ENCODE measurements around the gene FNDC3A.
"Not testable (repeated sequence)": the region's sequence is repeated elsewhere in the genome, so short reads cannot be mapped to it uniquely, and the experiment has no call there.

The FNDC3A gene

DNA sequence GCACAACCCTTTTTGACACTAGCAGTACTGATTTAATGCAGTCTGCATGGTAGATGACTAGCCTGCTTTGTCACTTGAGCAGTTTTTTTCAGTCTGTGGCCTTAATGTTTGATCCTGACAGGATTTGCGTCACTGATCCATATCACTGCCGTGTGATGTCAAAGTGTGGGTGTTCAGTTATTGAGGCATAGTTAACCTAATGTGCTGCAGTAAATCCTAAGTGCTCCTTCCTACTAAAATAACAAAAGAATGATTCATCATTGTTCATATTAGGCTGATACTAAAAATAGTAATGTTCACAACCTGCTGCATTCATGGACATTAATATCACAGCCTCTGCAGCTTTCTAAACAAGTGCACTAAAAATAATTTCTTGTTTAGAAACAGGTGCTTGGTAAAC lies 122.5 kb downstream of the FNDC3A start:
- DNase-seq = no peak

DNA sequence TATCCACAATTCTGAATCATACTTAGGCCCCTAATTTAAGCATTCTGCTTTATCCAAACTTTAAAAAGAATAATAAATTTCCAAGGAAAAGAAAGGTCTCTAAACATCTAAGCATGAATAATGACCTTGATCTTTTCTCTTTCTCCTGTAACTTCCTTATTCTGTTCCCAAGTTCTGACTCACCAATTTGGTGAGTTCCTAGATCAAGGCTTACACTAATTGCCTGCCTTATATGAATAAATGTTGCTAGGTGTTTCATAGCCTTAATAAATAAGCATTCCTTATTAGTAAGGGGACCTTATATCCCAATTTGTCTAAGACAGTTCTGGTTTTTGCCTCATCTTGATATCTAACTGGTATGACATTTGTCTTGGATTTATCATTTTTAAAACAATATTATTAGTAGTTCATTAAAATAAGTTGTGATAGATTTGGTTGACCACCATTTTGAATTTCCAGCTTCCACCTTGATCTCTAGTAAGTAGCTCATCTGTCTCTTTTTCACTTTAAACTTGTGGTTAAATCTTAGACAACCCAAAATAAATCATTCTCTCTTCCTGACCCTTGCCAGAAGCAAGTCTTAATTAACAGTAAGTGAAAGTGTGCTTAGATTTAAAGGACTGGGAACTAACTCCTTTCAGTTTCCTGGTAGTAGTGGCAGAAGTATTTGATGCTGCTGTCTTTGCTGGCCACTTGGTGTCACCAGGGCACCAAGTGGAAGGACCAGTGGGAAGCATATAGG lies 123.2 kb downstream of the FNDC3A start:
- no peak for DNase-seq

DNA sequence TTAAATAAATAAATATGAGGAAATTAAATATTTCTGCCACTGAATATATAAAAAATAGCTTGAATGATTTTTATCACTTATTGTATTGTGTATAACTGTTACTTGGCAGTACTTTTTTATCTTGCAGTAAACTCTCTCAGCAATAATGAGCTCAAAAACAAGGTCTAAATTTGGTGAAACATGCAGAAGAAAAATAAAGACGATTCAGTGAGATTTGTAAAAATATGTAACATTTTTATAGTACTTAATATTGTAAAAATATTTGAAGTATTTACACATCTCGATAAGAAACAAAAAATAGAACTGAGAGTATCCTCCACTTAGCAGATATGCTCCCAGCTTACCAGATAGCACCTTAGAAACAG lies 123.8 kb downstream of the FNDC3A start:
- no peak for DNase-seq

DNA sequence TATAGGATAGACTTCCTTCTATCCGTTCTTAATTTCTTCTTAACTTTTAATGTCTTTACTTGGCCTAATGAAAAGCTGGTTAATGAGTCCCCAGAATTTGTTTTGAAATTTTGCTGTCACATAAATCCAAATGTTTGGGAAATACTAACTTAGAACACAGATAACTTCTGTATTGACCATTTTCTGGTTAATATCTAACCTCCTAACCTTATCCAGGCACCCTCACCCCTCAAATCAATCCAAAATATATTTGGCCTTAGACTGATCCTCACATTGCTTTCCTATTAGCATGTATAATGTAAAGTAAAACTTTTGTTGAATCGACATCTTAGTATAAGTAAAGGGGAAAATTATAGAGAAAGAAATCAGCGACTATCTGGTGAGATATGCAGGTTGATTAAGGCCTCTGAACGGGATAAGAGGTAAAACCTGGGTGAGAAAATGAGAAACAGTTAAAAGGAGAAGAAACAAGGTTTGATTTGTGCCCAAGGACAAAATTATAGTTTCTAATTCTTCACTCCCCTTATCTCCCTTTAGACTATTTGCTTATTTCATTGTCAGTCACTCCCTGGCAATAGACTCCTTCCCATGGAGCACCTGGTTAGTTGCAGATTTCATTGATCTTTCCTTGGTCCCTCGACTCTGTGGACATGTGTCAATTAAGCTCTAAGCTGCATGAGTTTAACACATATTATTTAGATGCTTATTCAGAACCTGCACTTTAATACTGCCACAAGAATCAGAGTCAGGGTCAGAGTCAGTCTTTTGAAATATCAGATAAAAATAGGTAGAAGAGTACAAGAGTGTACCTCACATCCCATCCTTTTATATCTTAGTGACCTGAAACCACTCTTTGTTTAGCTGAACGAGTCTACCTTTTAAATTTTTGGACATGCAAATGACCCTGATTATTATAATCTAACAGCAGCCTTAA lies 125.2 kb downstream of the FNDC3A start:
- DNase-seq = no peak

DNA sequence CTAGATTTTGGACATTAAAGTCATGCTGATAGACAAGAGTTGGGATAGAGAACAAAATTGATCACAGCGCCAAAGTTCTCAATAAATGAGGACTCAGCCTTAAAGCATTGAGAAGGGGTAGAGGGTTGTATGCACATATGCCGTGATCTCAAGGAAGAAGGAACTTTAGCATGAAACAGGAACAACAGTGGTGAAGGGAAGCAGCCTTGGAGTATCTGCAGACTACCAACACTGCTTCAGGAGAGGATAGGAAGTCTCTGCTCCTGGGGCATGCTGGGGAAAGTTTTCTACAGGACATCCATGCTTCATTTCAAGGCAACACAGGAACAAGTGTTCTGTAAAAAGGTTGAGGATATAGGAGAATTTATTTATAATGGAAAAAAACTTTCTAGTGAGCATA lies 132.5 kb downstream of the FNDC3A start:
- no peak for DNase-seq

DNA sequence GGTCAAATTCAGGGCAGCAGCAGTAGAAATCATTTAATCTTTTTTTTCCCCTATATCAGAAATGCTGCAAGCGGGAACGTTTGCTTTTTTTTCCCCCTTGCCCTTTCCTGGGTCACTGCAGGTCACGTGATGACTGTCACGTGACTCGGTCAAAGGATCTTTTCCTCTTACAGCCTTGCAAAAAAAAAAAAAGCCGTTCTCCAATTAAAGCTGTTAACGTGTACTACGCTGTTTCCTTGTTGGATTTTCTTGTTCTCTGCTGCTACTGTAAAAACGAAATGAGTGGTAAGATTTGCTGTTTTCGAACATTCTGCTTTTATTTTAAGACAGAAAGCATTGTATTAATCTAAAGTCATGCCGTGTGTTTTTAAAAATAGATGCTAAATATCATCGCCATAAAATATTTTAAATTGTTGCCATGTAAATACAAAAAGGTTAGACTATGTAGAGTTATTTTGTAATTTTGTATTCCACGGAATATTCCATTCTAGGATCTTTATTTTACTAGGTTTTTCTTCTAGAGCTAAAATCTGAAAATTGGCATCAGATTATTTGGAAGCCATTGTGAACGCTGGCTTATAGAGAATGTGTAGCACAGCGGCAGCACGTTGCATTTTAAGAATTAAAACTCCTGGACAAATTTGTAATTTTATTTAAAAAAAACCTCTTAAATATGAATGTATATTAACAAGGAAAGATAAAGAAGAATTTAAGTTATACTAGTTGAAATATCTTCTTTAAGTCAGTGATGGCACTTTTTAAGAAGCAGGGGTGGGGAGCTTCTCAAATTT lies 134.6 kb downstream of the FNDC3A start:
- DNase-seq = peak; percentile 77 to 79

DNA sequence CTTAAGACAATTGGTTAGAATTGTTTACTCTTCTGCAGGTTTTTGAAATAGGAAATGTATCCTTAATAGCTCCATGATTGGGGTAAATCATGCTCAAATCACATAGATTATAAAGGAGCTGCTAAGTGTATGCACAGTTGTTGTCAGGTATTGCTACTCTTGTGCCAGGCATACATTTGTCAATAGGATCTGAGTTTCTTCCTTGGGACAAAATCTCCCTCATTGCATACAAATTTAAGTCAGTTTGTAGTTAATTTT lies 135.1 kb downstream of the FNDC3A start:
- no peak for DNase-seq

DNA sequence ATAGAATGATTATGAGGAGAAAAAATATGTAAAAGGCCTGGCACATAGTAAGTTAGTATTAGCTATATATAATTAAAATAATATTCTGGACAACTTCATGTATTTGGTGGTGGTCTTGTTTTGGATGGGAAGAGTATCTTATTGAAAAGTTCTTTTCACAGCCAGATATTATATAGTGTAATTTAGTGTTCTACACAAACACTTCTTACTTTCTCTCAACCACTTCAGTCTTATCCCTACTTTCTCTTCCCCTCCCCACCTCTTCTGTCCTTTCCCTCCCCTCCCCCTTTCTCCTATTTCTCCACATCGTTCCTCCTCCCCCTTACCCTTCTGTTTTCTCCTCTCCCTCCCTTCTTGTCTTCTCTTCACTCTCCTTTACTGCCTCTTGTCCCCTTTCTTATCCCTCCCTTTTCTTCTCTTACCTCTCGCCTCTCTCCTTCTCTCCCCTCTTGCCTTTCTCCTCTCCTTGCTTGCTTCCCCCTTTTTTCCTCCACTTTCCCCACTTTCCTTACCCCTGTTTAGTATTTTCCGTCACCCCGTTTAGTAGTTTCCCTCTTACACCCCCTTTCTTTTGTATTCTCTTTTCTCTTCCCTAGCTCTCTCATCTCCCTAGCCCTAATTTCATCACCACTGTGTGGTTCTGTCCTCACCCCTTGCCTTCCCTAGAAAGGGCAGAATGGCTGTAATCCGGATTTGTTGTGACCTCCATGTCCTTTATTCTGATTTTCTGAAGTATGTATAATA lies 137.2 kb downstream of the FNDC3A start:
- DNase-seq = no peak

DNA sequence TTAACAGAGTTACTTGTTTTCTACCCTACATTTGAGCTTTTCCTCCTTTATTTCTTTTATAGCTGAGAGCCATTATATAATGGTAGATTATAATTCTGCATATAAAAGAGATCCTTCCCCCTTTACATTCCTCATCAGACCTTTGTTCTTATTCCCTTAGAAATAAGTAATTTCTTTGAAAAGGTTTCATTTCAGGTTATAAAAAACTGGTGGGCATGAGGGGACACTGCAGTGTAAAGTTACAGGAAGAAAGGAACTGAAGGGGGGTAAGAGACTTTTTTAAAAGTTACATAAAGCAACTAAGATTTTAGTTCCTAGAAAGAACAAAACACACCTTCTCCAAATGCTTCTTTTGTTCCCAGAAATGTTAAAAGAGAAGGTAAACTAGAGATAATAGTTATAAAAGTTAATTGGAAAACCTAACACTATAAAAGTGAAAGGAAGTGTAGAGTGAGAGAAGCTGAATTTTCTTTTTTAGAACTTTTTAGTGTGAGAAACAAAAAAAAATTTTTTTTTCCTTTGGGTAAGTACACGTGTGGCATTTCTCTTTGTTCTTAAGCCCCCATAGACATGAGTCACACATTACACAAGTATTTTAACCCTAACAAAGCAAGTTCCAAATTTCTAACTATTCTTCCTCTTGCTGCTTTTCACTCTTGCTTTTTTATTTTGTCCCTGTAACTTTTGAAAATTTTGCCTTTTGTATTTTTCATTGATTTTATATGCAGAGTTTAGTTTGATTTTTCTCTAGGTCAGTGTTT lies 138.0 kb downstream of the FNDC3A start:
- no peak for DNase-seq

DNA sequence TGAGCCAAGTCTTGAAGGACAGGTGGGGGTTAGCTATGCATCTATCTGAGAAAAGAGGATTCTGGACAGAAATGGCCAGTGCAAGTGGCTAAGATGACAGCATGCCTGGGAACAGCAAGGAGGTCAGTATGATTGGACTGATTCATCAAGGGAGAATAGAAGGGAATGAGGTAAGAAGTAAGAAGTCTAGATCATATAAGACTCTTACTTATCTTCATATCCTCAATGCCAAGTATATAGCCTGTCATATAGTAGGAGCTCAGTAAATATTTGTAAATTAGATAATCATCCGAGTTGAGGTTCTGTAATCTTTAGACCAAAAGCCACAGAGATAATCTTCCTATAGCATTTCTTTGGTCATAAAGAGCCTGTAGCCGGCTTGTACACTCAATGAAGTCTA lies 141.2 kb downstream of the FNDC3A start:
- no peak for DNase-seq

DNA sequence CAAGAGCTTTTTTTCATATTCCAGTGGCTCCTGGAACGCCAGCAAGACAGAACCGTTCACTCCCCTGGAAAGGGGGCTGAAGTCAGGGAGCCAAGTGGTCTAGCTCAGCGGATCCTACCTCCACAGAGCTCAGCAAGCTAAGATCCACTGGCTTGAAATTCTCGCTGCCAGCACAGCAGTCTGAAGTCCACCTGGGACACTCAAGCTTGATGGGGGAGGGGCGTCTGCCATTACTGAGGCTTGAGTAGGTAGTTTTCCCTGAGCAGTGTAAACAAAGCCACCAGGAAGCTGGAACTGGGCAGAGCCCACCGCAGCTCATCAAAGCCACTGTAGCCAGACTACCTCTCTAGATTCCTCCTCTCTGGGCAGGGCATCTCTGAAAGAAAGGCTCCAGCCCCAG lies 142.7 kb downstream of the FNDC3A start:
- not testable (repeated sequence) for DNase-seq

DNA sequence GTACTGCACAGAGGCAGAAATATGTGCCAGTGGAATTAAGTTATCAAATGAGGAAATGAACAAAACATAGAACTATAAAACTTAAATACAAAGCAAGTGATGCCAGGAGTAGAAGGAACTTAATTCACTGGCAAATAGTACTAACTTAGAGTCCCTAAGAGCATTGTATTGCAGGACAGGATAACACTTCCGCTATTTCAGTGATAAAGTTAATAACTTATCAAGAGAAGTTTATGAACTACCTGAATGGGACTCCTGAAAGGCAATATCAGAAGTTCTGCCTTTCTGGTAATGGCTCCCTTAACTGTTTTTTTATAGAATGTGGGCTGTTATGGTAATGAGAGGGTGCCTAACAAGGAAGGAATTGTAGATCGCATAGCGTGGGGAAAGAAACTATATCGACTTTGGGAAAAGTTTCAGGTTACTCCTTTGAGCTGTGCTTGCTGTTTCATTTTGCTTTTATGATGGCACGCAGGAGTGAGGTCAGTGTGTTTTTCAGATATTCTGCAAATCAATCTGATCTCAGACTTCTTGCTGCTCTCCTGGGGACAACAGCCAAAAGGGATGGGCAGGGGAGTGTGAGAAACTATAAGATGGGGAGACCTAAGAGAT lies 149.1 kb downstream of the FNDC3A start:
- DNase-seq = no peak

DNA sequence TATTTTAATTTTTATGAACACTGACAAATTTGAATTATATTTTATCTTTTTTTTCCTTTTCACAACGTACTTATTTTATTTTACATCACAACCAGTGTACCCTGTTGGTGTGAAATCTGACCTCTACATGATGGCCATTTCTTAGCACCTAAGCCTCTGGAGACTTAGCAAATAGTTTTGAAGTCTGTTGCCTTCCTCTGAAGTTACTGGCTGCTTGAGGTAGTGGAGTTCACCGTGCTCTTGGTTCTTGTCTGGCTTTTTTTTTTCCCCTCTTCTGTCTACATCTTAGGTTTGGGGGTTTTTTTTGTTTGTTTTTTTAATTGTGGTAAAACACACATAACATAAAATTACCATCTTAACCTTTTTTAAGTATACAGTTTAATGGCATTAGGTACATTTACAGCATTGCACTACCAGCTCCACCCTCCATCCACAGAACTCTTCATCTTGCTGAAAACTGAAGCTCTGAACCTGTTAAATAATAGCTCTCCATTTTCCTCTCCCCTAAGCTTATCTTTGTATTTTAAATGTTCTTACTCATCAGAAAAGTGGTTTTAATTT lies 150.3 kb downstream of the FNDC3A start:
- no peak for DNase-seq

DNA sequence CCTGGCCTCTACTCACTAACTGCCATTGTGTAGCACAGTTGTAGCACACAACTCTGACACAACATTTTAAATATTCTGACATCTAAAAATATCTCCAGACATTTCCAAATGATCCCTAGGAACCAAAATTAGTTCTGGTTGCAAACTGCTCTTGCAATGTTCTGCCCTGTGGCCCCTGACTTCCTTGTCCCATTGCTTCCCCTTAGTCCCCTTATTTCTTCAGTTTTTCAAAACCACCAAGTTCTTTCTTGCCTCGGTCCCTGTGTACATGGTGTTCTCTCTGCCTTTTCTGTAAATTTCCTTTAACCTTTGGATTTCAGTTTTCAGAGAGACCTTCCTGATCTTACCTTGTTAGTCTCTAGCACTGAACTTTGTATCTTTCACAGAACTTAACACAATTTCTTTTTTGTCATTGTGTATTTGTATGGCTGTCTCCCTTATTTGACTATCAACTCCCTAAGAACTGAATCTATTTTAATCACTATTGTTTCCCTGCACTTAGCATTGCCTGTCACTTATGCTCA lies 156.8 kb downstream of the FNDC3A start:
- no peak for DNase-seq

DNA sequence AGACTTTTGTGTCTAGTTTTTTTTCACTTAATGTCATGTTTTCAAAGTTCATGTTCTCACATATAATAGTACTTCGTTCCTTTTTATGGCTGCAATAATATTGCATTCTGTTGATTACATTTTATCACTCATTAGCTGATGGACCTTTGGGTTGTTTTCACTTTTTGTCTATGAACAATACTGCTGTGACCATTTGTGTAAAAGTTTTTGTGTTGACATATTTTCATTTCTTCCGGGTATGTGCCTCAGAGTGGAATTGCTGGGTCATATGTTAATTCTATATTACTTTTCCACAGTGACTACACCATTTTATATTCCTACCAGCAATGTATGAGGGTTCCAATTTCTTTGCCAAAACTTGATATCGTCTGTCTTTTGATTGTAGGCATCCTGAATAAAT lies 158.6 kb downstream of the FNDC3A start:
- DNase-seq = no peak

DNA sequence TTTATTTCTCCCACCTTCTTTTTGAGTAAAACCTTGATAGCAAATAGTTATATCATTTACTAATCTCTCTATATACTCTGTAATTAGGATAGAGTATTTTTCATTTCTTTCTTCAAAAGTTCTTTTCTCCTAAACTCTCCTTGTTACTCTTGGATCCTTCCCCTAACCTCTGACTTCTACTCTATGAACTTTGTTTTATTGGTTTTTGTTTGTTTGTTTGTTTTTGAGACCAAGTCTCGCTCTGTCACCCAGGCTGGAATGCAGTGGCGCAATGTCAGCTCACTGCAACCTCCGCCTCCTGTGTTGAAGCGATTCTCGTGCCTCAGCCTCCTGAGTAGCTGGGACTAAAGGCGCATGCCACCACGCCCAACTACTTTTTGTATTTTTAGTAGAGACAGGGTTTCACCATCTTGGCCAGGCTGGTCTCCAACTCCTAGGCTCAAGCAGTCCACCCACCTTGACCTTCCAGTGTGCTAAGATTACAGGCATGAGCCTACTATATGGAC lies 161.5 kb downstream of the FNDC3A start:
- DNase-seq = not testable (repeated sequence)

DNA sequence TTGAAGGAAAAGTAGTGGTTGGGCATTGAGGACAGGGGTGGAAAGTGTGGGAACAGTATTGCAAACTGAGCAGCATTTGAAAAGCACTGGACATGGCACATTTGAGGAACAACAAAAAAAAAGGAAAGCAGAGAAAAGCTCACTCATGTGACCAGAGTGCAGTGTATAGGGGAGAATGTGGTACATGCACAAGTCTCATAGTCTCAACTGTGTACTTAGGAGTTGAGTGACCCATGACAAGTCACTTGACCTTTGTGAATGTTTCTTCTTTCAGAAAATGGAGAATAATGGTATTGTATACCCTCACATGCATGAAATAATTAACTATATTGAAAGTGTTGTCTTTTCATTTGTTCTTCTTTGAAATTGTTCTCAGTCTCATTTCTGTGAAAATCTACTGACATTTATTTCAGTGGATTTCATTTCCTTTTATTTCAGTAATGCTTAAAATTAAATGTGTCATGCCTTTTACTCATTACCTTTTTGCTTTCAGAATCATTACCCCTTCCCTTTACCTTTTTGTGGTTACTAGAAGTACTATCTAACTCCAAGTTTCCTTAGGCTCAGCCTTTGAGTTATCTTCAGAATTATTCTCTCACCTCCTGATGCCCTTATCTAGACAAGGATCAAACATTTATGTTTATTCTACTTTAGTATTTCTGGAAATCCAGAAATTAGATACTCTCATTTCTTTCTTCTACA lies 165.3 kb downstream of the FNDC3A start:
- DNase-seq = no peak

DNA sequence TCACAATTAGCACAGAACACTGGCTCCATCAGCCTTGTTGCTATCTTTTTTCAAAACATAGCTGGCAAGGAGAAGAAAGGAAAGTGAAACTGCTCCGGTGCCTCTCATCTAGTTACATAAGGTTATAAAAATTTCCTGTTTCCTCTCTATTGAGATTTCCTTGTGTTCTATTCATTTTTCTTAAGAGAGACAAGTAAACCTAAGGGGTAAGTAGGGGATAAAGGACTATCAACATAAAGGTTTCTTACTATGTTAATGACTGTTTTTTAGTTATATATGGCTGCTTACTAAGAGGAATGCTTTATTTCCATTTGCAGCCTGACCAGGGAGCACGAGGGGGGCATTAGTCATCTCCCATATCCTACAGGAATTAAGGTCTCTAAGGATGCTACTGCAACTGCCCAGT lies 171.2 kb downstream of the FNDC3A start:
- peak in 1 of 2 donors; percentile 54 for DNase-seq

DNA sequence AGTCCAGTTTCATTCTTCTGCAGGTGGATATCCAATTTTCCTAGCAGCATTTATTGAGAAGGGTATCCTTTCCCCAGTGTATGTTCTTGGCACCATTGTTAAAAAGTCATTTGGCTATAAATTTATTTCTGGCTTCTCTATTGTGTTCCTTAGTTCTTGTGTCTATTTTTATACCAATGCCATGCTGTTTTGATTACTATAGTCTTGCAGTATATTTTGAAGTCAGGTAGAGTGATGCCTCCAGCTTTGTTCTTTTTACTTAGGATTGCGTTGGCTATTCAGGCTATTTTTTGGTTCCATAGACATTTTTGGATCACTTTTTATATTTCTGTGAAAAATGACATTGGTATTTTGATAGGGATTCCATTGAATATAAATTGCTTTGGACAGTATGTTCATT lies 172.7 kb downstream of the FNDC3A start:
- DNase-seq = no peak

DNA sequence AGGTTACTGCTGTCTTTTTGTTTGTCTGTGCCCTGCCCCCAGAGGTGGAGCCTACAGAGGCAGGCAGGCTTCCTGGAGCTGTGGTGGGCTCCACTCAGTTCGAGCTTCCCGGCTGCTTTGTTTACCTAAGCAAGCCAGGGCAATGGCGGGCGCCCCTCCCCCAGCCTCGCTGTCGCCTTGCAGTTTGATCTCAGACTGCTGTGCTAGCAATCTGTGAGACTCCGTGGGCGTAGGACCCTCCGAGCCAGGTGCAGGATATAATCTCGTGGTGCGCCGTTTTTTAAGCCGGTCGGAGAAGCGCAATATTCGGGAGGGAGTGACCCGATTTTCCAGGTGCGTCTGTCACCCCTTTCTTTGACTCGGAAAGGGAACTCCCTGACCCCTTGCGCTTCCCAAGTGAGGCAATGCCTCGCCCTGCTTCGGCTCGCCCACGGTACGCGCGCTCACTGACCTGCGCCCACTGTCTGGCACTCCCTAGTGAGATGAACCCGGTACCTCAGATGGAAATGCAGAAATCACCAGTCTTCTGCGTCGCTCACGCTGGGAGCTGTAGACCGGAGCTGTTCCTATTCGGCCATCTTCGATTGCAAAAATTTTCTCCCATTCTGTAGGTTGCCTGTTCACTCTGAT lies 182.4 kb downstream of the FNDC3A start:
- DNase-seq = not testable (repeated sequence)

All from CD4-positive, alpha-beta T cell treated with Interleukin-1 beta for 1 hour (primary cell).